ENCODE data around the gene RSF1.

DNA sequence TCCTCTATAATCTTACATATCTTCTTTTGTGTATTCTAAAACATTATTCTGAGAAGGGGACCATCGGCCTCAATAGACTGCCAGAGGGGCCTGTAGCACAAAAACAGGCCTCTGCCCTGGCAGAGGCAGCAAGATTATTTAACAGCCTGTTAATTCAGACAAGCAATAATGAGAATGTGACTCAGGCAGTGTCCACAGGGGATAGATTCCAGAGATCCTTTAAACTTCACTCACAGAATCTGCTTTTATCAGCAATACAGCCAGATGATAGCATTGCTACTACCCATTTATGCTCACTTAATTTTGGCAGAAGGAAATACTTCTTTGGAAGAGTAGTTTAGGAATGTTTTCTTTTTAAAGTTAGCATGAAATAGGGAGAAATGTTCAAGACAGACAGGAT, 45.3 kb upstream of the RSF1 start:
- no peak for TF ChIP-seq EZH2phosphoT487 (IDR thresholded peaks at IDR 0.05; ENCODE audit: borderline replicate concordance, low read depth)
- peak in 1 of 2 experiments; percentile 54; a peak in 2 of 4 replicates for TF ChIP-seq EP300 (IDR thresholded peaks at IDR 0.05; ENCODE audit: borderline replicate concordance in 1 of 2, low read depth in 1 of 2, low read length in 1 of 2)

Data from SK-N-SH (cell line).